GM12891 (cell line): ENCODE data around the gene SEC61A1.

Experiments used
- PAX5 ChIP-seq: IDR thresholded peaks from 2 replicates; pipeline ENCODE4 v1.6.1; 2011; ENCODE audit warnings: low read length, moderate library complexity, mild to moderate bottlenecking; ENCODE audit not compliant: insufficient read depth, severe bottlenecking
- POLR2A ChIP-seq: IDR thresholded peaks from 2 replicates; pipeline ENCODE4 v1.6.1; 2011; ENCODE audit warnings: low read depth, low read length, control low read depth
- POLR2AphosphoS5 ChIP-seq: IDR thresholded peaks from 2 replicates; pipeline ENCODE4 v1.6.1; 2011; ENCODE audit warnings: low read depth, low read length, control low read depth
- POU2F2 ChIP-seq: IDR thresholded peaks from 2 replicates; pipeline ENCODE4 v1.6.1; 2011; ENCODE audit warnings: low read depth, mild to moderate bottlenecking, control low read depth, low read length, moderate library complexity
- SPI1 ChIP-seq: IDR thresholded peaks from 2 replicates; pipeline ENCODE4 v1.6.1; 2011; ENCODE audit warnings: low read depth, low read length, control low read depth
- TAF1 ChIP-seq: IDR thresholded peaks from 2 replicates; pipeline ENCODE4 v1.6.1; 2011; ENCODE audit warnings: low read depth, low read length, control low read depth

DNA sequence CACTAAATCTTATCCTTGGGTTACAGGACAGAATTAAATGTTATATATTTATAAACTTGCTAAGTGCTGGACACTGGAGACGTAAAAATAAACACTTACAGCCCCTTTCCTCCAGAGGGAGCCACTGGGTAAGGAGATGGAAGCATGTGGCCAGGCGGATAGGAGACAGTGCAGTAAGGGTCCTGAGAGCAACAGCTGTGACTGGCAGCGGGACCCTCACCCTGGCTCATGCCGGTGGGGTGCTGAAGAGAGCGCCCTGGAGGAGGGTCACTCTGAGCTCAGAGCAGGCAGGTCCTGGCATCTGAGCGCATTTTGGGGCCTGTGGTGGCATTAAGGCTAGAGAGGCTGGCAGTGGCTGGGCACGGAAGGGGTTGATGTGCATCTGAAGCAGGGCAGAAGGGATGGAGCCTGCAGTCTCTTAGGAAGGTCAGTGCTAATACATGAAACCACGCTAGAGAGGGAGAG lies 16.0 kb downstream of the SEC61A1 start:
- no peak for TF ChIP-seq POLR2A
- TF ChIP-seq TAF1, result no peak
- no peak for TF ChIP-seq PAX5
- no peak for TF ChIP-seq POLR2AphosphoS5
- no peak for TF ChIP-seq SPI1
- TF ChIP-seq POU2F2, result no peak
